ENCODE data around the gene GANC.
"Not testable (repeated sequence)": the region's sequence is repeated elsewhere in the genome, so short reads cannot be mapped to it uniquely, and the experiment has no call there.

The GANC gene

DNA sequence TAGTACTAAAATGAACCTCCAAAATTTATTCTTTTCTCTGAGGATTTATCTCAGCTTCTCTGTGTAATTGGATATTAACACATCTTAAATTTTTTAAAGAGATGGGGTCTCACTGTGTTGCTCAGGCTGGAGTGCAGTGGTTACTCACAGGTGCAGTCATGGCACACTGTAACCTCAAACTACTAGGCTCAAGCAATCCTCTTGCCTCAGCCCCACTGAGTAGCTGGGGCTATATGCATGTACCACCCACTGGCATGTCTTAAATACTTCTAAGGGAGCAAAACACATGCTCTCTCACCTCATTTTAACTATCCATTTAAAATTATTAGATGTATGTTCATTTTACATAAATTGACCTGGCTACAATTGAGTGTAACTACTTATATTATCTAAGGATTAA lies 11.6 kb downstream of the GANC start:
- DNase-seq (ENCODE audit: low spot score): no peak

DNA sequence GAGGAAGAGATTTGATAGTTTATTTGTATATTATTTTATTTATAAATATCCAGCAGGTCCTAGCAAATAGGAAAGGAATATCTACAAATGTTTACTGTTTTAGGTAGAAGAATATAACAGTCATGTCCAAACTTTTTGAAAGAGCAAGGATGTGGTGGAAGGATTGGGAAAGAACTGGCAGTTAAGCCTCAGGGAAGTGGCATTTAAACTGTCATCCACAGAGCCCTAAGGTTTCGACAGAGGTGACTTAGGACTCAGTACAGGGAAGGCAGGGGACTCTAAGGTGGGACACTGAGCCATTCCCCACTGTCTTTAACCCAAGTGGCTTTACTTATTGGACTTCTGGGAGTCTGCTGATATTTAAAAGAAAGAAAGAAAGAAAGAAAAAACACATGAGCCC lies 12.0 kb downstream of the GANC start:
- no peak for DNase-seq (ENCODE audit: low spot score)

DNA sequence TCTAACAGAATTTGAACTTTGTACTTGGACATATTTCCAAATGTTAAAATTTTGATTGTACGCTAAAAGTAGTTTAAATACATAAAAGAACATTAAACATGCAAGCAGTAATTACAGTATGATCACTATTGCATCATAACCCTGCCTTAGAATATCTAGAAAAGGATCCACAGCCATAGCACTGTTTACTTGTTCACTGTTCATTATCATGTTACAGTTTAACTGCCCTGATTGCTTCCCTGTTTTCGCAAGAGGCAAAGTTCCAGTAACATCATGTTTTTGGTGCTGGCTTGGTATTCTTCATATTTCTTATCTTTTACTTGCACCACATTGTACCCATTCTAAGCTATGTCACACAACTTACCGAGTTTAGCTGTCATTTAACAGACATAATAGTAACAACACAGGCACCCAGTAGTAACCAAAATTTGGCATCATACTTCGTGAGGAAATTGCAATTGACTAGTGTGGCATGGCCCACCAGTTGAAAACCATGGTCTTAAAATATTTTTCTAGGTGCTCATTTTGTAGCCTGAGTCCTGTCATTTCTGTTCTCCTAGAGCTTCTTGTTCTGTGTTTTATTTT lies 13.5 kb downstream of the GANC start:
- no peak for DNase-seq (ENCODE audit: low spot score)

DNA sequence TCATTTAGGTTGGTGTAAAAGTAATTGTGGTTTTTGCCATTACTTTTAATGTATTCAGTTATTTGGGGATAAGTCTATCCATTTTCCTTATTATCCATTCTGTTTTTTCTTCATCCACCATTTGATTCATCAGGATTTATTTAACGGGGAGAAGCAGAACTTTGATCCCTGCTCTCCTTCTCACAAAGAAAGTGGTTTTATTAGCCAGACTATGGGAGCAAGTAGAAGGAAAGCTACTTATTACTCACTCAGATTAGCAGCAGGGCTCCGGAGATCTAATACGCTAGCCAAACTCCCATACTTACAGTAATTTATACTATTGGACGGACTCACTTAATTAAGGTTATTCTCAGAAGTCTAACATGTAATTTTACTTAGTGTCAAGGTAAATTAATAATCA lies 14.9 kb downstream of the GANC start:
- no peak for DNase-seq (ENCODE audit: low spot score)

DNA sequence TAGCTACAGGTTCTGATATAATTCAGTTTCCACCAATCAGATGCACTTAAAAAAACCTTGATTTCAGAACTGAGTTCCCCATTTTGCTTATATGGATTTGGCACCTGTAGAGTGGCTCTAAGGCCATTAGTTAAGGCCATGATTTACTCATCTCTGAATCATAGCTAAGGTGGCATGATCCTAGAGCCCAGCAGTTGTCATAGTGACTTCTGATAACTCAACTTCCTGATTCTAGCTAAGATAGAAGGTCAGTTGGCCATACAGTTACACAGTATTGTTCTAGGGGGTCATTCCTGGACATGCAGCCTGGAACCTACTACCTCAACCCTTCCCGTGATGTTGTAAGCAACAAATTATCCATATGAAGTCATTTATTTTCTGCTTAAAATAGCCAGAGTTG lies 16.2 kb downstream of the GANC start:
- no peak for DNase-seq (ENCODE audit: low spot score)

DNA sequence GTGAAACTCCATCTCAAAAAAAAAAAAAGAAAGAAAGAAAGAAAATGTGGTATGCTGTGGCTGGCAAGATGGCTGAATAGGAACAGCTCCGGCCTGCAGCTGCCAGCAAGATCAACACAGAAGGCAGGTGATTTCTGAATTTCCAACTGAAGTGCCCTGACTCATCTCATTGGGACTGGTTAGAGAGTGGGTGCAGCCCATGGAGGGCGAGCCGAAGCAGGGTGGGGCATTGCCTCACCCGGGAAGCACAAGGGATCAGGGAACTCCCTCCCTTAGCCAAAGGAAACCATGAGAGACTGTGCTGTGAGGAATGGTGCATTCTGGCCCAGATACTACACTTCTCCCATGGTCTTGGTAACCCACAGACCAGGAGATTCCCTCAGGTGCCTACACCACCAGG lies 28.0 kb downstream of the GANC start:
- not testable (repeated sequence) for DNase-seq (ENCODE audit: low spot score)

DNA sequence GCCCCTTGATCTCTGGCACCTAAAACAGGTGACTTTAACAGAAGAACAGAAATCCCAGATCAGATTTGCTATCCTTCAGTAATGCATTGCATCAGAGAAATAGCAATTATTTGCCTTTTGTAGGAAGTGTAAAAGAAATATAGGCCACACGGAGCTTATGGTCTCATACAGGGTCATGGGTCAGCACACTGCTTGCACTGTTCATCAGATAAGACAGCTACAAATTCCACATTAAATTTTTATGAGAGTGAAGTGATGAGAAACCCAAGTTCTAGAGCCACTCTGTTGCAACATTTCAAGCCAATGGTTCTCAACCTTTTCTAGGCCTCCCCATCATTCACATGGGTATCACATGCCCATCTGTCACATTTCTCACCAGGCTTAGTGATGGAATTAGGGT lies 33.7 kb downstream of the GANC start:
- no peak for DNase-seq (ENCODE audit: low spot score)

DNA sequence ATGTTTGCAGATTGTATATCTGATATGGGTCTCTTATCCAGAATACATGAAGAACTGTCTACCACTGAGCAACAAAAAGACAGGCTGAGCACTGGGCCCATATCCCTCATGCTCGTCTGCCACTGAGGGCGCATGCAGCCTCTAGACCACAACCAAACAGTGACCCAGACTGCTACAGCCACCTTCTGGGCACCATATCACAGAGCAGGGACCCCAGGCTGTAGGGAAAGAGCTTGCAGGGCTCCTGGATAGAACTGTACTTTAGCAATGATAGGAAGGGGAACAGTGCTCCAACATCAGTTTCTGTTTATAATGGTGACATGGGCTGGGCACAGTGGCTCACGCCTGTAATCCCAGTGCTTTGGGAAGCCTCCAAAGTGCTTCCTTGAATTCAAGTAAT lies 40.5 kb downstream of the GANC start:
- no peak for DNase-seq (ENCODE audit: low spot score)

DNA sequence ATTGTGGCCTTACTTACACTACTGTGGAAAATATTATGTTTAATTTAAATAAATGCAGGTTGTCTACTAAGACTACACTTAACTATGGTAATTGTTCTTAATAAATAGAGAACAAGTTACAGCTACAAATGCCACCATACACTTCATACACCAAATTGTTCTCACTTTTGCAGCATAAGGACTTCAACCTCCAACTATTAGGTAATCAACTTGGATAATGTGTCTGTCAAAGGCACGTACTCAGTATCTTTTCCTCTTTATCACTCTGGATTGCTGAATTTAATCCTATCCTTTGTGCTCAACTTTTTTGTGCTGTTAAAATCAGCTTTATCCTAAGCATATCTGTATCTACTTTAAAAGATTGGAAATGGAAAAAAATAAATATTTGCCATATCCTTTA lies 41.8 kb downstream of the GANC start:
- DNase-seq (ENCODE audit: low spot score): no peak

DNA sequence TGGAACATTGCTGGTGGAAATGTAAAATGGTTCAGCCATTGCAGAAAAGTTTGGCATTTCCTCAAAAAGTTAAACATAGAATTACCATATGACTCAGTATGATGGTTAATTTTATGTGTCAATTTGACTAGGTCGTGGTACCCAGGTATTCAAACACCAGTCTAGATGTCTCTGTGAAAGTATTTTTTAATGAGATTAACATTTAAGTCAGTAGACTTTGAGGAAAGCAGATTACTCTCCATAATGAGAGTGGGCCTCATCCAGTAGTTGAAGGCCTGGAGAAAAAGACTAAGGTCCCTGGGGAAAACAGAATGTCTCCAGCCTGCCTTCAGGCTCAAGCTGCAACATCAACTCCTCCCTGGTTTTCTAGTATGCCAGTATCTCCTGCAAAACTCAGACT lies 42.5 kb downstream of the GANC start:
- no peak for DNase-seq (ENCODE audit: low spot score)

DNA sequence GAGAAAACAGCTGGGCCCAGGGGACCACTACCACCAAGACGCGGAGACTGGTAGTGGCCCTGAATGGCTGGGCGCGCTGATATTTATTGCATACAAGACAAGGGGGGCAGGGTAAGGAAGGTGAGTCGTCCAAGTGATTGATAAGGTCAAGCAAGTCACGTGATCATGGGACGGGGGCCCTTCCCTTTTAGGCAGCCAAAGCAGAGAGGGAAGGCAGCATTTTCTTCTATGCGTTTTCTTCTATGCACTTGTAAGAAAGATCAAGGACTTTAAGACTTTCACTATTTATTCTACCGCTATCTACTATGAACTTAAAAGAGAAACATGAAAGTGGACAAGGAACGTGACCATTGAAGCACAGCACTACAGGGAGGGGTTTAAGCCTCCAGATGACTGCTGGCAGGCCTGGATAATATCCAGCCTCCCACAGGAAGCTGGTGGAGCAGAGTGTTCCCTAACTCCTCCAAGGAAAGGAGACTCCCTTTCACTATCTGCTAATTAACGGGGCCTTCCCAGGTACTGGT lies 43.3 kb downstream of the GANC start:
- DNase-seq (ENCODE audit: low spot score): not testable (repeated sequence)

DNA sequence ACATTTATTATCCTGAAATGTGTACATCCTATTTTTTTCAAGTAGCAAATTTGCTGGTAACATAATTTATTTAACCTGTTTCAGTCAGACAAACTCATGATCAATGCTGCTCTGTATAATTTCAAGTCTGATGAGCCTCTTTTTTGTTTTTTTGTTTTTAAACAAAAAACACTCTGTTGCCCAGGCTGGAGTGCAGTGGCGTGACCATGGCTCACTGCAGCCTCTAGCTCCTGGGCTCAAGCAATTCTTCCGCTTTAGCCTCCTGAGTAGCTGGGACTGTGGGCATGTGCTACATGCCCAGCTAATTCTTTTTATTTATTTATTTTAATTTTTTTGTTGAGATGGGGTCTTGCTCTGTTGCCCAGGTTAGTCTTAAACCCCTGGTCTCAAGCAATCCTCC lies 46.2 kb downstream of the GANC start:
- no peak for DNase-seq (ENCODE audit: low spot score)

DNA sequence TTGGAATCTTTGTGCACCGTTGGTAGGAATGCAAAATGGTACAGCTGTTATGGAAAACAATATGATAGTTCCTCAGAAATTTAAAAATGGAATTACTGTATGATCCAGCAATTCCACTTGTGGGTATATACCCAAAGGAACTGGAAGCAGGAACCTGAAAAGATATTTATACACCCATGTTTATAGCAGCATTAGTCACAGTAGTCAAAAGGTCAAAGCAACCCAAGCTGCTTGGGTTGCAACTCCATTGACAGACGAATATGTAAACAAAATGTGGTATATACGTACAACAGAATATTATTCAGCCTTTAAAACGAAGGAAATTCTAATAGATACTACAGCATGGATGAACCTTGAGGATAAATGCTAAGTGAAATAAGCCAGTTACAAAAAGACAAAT lies 51.3 kb downstream of the GANC start:
- DNase-seq (ENCODE audit: low spot score): no peak

DNA sequence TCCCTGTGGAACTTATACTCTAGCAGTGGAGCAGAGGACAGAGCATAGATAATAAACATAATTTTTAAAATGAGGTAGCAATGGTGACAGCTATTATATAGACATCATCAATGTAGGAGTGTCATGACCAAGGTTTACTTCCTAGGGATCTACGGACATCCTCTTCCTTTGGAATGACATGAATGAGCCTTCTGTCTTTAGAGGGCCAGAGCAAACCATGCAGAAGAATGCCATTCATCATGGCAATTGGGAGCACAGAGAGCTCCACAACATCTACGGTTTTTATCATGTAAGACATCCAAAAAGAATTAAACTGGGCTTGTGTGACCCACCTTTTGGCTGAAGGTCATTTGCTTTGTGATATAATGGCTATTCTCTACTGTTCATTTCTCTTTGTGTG lies 56.2 kb downstream of the GANC start:
- DNase-seq (ENCODE audit: low spot score): no peak

DNA sequence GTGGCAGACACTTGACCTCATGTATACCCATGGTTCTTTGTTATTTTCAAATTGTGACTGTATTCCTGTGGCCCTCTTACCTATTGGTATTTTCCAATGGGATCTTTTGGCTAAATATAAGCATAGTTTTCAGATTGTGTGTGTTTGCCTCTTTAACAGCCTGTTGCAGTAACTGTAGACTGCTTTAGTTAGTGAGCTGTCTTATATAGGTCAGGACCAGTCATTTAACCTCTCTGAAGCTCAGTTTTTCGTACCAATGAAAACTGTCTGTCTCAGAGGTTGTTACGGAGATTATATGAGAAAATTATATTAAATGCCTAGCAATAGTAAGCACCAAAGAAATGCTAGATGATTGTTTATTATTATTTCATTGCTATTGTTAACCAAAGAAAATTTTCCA lies 57.0 kb downstream of the GANC start:
- no peak for DNase-seq (ENCODE audit: low spot score)

DNA sequence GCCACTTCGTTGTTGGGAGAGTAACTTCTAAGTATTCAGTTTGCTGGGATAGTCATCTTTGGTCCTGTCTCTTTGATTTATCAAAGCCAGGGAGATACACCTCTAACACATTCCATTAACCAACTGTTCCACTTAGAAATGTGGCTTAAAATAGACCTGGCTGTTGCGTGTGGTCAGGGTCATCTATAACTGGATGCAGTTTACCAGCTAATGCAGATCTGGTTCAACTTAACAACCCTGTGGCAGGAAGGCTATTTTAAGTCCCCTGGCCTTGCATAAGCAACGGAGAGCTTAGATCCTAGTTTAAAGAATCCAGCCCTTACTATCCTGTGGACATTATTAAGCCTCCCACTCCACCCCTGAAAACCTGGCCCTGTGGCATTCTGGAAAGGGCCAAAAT lies 58.2 kb downstream of the GANC start:
- DNase-seq (ENCODE audit: low spot score): no peak

DNA sequence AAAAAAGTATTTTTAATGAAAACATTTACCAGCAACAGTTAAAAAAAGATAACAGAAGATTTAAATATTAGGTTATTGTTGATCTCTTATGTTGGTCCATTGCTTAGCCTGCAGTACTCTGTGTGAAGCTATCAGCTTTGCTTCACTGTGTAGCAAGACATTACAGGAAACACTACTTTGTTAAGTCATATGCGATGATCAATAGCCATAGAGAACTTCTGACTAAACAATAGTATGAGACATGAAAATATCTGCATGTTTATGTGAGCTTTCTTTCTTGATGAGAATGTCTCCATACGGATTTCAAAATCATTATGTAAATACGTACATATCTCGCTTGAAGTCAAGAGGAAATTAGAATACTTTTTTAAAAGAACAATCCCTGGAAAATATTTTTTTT lies 59.3 kb downstream of the GANC start:
- no peak for DNase-seq (ENCODE audit: low spot score)

DNA sequence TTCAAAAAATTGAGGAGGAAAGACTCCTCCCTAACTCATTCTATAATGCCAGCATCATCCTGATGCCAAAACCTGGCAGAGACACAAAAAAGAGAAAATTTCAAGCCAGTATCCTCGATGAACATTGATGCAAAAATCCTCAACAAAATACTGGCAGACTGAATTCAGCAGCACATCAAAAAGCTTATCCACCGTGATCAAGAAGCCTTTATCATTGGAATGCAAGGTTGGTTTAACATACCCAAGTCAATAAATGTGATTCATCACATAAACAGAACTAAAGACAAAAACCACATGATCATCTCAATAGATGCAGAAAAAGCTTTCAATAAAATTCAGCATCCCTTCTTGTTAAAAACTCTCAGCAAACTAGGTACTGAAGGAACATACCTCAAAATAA lies 62.1 kb downstream of the GANC start:
- no peak for DNase-seq (ENCODE audit: low spot score)

DNA sequence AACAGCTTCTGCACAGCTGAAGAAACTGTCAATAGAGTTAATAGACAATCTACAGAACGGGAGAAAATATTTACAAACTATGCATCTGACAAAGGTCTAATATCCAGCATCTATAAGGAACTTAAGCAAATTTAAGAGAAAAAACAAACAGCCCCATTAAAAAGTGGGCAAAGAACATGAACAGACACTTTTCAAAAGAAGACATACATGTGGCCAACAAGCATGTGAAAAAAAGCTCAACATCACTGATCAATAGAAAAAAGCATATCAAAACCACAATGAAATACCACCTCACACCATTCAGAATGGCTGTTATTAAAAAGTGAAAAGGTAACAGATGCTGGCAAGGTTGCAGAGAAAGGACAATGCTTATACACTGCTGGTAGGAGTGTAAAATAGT lies 63.6 kb downstream of the GANC start:
- DNase-seq (ENCODE audit: low spot score): not testable (repeated sequence)

DNA sequence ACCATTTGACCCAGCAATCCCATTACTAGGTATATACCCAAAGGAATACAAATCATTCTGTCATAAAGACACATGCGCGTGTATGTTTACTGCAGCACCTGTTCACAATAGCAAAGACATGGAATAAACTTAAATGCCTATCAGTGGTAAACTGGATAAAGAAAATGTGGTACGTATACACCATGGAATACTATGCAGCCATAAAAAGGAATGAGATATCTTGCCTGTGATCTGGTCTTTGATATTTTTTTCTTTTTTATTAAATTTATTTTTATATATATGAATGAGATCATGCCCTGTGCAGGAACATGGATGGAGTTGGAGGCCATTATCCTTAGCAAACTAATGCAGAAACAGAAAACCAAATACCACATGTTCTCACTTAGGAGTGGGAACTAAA lies 64.1 kb downstream of the GANC start:
- DNase-seq (ENCODE audit: low spot score): not testable (repeated sequence)

DNA sequence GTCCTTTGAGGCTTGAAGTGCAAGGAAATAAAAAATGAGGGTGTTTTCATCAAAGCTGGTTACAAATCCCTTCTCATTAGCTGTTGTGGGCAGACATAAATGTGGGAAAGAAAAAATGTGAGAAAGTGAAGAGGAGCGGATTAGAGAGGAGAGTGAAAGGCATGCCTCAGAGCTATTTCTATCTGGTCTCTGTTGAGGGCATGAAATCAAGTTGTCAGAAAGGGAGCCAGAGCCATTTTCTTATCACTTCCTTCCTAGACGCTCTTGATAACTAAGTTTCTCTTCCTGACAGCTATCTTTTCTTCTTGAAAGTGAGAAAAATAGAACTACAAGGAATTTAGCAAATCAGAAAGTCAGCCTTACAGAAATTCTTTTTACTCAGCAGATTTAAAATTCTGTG lies 65.5 kb downstream of the GANC start:
- no peak for DNase-seq (ENCODE audit: low spot score)

DNA sequence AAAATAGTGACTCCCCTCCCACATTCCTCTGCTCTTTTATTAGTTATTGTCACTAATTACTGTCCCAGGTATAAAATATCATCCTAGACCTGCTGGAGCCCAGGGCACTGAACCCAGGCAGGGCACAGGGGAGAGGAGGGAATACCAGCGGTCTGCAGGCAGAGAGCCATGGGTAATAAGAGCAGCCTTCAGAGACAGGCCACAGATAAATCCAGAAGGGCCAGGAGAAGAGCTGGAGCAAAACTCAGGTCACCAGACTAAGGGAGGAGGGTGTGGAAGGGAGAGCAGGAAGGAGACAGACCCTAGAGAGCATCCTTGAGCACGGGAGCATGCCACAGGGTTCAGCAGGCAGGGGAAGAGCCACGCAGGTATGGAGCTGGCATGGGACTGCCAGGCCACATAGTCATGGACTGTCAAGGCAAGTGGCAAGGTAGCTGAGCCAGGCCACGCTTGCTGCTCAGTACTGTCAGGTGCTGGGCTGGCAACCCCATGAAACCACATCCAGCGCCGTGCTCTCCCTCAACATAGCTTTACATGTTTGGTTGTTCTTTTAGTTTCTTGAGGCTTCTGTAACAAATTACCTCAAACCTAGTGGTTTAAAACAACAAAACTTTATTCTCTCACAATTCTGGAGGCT lies 70.7 kb downstream of the GANC start:
- no peak for DNase-seq (ENCODE audit: low spot score)

DNA sequence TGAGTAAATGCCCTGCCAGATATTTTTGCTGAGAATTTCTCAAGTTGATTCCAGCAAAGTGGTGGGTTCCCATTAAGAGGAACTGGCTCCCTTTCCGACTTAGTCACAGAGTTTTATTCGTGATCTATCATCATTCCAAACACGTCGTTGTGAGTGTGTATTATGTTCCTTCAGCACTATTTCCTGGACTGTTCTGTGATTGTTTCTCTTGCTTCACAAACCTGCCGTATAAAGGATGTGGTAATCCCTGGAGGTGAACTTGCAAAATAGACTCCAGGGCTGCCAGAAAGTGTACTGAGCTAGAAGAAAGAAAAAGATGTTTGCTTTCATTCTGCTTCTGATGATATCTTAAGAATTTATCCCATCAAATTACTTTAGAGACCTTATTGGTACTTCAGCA lies 71.8 kb downstream of the GANC start:
- DNase-seq (ENCODE audit: low spot score): no peak

DNA sequence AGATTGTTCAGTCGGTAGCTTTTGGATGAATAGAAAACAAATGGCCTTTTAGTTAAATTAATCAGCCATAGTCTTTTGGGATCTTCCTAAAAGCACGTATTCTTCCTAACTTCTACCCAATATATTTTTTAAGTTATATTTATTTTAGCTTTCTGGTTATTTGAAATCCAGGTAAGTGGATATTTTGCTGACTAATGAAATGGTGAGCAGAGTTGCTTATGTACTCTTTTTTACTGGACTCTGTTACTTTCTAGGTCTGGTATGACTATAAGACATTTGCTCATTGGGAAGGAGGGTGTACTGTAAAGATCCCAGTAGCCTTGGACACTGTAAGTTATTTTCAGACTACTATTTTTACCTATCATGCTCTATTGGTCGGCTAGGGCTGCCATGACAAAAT lies 72.5 kb downstream of the GANC start:
- no peak for DNase-seq (ENCODE audit: low spot score)
